ENCODE results near the gene MDM2. TPM values are rescaled to one million over a fixed set of nuclear protein-coding genes. Genes with fewer than 3 reads are reported as not detected.

Gene MDM2
- total and polyA plus RNA-seq, 2 of the 8 experiments (the other 6 are each of a cell fraction or from before 2014, with no cell fraction given) = 15.1 to 115 TPM

DNA sequence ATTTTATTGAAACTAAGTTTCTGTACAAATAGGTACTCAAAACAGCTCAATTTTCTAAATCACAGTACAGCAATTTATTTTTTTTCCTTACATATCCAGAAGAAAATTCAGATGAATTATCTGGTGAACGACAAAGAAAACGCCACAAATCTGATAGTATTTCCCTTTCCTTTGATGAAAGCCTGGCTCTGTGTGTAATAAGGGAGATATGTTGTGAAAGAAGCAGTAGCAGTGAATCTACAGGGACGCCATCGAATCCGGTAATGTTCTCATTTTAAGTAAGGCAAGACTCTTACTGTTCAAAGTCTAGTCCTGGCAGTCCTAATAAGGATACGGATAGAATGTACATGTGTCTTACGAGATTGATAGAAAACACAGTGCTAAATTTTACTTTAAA, 20.7 kb downstream of the MDM2 start (continued):
- TF ChIP-seq, protein P1, sequence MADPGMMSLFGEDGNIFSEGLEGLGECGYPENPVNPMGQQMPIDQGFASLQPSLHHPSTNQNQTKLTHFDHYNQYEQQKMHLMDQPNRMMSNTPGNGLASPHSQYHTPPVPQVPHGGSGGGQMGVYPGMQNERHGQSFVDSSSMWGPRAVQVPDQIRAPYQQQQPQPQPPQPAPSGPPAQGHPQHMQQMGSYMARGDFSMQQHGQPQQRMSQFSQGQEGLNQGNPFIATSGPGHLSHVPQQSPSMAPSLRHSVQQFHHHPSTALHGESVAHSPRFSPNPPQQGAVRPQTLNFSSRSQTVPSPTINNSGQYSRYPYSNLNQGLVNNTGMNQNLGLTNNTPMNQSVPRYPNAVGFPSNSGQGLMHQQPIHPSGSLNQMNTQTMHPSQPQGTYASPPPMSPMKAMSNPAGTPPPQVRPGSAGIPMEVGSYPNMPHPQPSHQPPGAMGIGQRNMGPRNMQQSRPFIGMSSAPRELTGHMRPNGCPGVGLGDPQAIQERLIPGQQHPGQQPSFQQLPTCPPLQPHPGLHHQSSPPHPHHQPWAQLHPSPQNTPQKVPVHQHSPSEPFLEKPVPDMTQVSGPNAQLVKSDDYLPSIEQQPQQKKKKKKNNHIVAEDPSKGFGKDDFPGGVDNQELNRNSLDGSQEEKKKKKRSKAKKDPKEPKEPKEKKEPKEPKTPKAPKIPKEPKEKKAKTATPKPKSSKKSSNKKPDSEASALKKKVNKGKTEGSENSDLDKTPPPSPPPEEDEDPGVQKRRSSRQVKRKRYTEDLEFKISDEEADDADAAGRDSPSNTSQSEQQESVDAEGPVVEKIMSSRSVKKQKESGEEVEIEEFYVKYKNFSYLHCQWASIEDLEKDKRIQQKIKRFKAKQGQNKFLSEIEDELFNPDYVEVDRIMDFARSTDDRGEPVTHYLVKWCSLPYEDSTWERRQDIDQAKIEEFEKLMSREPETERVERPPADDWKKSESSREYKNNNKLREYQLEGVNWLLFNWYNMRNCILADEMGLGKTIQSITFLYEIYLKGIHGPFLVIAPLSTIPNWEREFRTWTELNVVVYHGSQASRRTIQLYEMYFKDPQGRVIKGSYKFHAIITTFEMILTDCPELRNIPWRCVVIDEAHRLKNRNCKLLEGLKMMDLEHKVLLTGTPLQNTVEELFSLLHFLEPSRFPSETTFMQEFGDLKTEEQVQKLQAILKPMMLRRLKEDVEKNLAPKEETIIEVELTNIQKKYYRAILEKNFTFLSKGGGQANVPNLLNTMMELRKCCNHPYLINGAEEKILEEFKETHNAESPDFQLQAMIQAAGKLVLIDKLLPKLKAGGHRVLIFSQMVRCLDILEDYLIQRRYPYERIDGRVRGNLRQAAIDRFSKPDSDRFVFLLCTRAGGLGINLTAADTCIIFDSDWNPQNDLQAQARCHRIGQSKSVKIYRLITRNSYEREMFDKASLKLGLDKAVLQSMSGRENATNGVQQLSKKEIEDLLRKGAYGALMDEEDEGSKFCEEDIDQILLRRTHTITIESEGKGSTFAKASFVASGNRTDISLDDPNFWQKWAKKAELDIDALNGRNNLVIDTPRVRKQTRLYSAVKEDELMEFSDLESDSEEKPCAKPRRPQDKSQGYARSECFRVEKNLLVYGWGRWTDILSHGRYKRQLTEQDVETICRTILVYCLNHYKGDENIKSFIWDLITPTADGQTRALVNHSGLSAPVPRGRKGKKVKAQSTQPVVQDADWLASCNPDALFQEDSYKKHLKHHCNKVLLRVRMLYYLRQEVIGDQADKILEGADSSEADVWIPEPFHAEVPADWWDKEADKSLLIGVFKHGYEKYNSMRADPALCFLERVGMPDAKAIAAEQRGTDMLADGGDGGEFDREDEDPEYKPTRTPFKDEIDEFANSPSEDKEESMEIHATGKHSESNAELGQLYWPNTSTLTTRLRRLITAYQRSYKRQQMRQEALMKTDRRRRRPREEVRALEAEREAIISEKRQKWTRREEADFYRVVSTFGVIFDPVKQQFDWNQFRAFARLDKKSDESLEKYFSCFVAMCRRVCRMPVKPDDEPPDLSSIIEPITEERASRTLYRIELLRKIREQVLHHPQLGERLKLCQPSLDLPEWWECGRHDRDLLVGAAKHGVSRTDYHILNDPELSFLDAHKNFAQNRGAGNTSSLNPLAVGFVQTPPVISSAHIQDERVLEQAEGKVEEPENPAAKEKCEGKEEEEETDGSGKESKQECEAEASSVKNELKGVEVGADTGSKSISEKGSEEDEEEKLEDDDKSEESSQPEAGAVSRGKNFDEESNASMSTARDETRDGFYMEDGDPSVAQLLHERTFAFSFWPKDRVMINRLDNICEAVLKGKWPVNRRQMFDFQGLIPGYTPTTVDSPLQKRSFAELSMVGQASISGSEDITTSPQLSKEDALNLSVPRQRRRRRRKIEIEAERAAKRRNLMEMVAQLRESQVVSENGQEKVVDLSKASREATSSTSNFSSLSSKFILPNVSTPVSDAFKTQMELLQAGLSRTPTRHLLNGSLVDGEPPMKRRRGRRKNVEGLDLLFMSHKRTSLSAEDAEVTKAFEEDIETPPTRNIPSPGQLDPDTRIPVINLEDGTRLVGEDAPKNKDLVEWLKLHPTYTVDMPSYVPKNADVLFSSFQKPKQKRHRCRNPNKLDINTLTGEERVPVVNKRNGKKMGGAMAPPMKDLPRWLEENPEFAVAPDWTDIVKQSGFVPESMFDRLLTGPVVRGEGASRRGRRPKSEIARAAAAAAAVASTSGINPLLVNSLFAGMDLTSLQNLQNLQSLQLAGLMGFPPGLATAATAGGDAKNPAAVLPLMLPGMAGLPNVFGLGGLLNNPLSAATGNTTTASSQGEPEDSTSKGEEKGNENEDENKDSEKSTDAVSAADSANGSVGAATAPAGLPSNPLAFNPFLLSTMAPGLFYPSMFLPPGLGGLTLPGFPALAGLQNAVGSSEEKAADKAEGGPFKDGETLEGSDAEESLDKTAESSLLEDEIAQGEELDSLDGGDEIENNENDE (IDR thresholded peaks at IDR 0.05; ENCODE audit: insufficient replicate concordance, low read length) = no peak

All from H1 (cell line).